Peyer's patch (tissue), 4 donors: ENCODE data around the gene FSTL3. TPM values are rescaled to one million over a fixed set of nuclear protein-coding genes. Genes with fewer than 3 reads are reported as not detected.

Source experiments
- DNase-seq, 3 donors: peaks; one replicate each; pipeline ENCODE4 v3.0.0-alpha.2; 2017 to 2019
- H3K27ac ChIP-seq, 4 donors: fragments of 200-600 bp; sonication (generic); one replicate each; pipeline ENCODE4 v1.5.1; 2016 to 2019
- H3K27me3 ChIP-seq, 2 donors: fragments of 200-600 bp; sonication (generic); one replicate each; pipeline ENCODE4 v1.5.1; 2019
- H3K36me3 ChIP-seq, 3 donors: fragments of 200-600 bp; sonication (generic); one replicate each; pipeline ENCODE4 v1.5.1; 2016 to 2019
- H3K4me1 ChIP-seq, 4 donors: fragments of 200-600 bp; sonication (generic); one replicate each; pipeline ENCODE4 v1.5.1; 2016 to 2019
- H3K4me3 ChIP-seq, 4 donors: fragments of 200-600 bp; sonication (generic); 1 replicate in 3 of 4; 2 replicates in 1 of 4; pipeline ENCODE4 v1.5.1; 2016 to 2019; ENCODE audit warnings: mild to moderate bottlenecking in 1 of 4
- H3K9me3 ChIP-seq, 4 donors: fragments of 200-600 bp; sonication (generic); one replicate each; pipeline ENCODE4 v1.5.1; 2016 to 2019; ENCODE audit warnings: mild to moderate bottlenecking in 1 of 4
- CTCF ChIP-seq, 6 experiments: fragments of 450-650 bp in 4 of 6; fragments of 200-600 bp in 2 of 6; sonication (generic) in 1 of 6; IDR thresholded peaks; one replicate each; pipeline ENCODE4 v1.5.1; 2017 to 2019; ENCODE audit warnings: antibody characterized with exemption in 6 of 6, mild to moderate bottlenecking in 3 of 6, moderate library complexity in 1 of 6
- POLR2A ChIP-seq, 2 donors: fragments of 450-650 bp; IDR thresholded peaks; one replicate each; pipeline ENCODE4 v1.5.1; 2017; ENCODE audit warnings: antibody characterized with exemption in 2 of 2, mild to moderate bottlenecking in 2 of 2, moderate library complexity in 2 of 2
- total RNA-seq, 4 donors: library from RNA; depleted of rRNA; stranded (reverse); fragments of >200 nt; gene quantifications; one replicate each; pipeline ENCODE4 v1.1.0, GENCODE V29; 2016

Gene FSTL3
- total RNA-seq, 4 donors from 2014 or later: 13.8 to 94.9 (median 34.9) TPM

GRCh38 chr19:709965-710571 lies 33.9 kb downstream of the FSTL3 start:
- no peak for DNase-seq
- Histone ChIP-seq H3K4me3 (peak overlapping the region; percentile 32 to 56 (median 46)), H3K27ac (peak overlapping the region; percentile 12 to 77 (median 58)), H3K36me3 (no peaks in the 10 kb centered on the region), H3K4me1 (peaks cover 0 to 5% (median 3%) of the 10 kb centered on the region in 4 donors), H3K27me3 (peaks cover 0 to 16% of the 10 kb centered on the region in 2 donors), H3K9me3 (peaks cover 0 to 6% (median 0%) of the 10 kb centered on the region in 4 donors)
- TF ChIP-seq CTCF (IDR thresholded peaks at IDR 0.05): no peak

DNA sequence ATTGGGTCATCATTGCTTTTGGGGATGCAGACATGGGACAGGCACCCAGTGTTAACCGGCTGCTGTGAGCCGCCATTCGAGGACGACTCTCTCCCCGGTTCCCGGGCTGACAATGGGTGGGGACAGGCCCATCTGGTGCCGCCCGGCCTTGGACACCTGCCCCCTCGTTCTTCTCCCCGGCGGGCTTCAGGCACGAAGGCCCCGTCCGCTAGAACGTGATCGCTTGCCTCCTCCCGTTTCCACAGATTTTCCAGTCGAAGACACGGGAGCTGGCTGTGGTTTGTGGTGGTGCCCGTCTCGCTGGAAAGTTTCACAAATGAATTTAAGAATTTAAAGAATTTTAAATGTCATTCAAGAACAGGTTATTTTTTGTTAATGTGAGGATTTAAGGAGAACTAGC lies 34.6 kb downstream of the FSTL3 start:
- no peak for TF ChIP-seq CTCF (IDR thresholded peaks at IDR 0.05)
- TF ChIP-seq POLR2A (IDR thresholded peaks at IDR 0.05): no peak
- Histone ChIP-seq H3K36me3 (no peaks in the 10 kb centered on the region), H3K4me3 (peak overlapping the region in 1 of 4 donors; percentile 55), H3K27me3 (peaks cover 0 to 16% of the 10 kb centered on the region in 2 donors), H3K9me3 (peaks cover 0 to 11% (median 0%) of the 10 kb centered on the region in 4 donors), H3K27ac (peak overlapping the region in 3 of 4 donors; percentile 46 to 77 (median 70)), H3K4me1 (peaks cover 0 to 5% (median 3%) of the 10 kb centered on the region in 4 donors)
- DNase-seq: no peak

GRCh38 chr19:711254-711653 lies 35.1 kb downstream of the FSTL3 start:
- Histone ChIP-seq H3K27ac (no peak overlapping the region), H3K4me1 (peaks cover 0 to 5% (median 3%) of the 10 kb centered on the region in 4 donors), H3K9me3 (peaks cover 0 to 13% (median 0%) of the 10 kb centered on the region in 4 donors), H3K36me3 (no peaks in the 10 kb centered on the region), H3K4me3 (no peak overlapping the region), H3K27me3 (peaks cover 0 to 16% of the 10 kb centered on the region in 2 donors)
- DNase-seq: no peak
- no peak for TF ChIP-seq POLR2A (IDR thresholded peaks at IDR 0.05)
- TF ChIP-seq CTCF (IDR thresholded peaks at IDR 0.05): no peak

DNA sequence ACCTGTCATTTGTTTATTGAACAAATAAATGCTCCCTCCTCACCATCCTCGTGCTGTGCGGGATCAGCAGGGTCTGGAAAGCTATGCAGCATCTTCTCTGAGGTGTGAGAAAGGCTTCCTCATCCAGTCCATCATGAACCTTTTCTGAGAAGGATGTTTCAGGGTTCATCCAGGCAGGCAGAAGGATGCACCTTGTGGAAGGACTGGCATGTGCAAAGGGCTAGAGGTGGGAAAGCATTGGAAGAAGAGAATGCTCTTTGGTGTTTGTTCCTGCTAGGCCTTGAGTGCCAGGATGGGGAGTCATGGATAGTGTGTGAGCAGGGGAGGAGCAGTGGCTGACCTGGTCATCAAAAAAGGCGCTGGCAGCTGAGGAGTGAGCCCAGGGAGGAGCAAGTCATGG lies 39.2 kb downstream of the FSTL3 start:
- peaks cover 0 to 7% (median 0%) of the 10 kb centered on the region in 4 donors for H3K9me3 ChIP-seq
- peaks cover 0 to 12% of the 10 kb centered on the region in 2 donors for H3K27me3 ChIP-seq
- no peak for TF ChIP-seq CTCF (IDR thresholded peaks at IDR 0.05)
- no peak for TF ChIP-seq POLR2A (IDR thresholded peaks at IDR 0.05)
- H3K4me1 ChIP-seq: no peaks in the 10 kb centered on the region
- no peak overlapping the region for H3K27ac ChIP-seq
- H3K36me3 ChIP-seq: no peaks in the 10 kb centered on the region
- DNase-seq: no peak
- H3K4me3 ChIP-seq: no peak overlapping the region

DNA sequence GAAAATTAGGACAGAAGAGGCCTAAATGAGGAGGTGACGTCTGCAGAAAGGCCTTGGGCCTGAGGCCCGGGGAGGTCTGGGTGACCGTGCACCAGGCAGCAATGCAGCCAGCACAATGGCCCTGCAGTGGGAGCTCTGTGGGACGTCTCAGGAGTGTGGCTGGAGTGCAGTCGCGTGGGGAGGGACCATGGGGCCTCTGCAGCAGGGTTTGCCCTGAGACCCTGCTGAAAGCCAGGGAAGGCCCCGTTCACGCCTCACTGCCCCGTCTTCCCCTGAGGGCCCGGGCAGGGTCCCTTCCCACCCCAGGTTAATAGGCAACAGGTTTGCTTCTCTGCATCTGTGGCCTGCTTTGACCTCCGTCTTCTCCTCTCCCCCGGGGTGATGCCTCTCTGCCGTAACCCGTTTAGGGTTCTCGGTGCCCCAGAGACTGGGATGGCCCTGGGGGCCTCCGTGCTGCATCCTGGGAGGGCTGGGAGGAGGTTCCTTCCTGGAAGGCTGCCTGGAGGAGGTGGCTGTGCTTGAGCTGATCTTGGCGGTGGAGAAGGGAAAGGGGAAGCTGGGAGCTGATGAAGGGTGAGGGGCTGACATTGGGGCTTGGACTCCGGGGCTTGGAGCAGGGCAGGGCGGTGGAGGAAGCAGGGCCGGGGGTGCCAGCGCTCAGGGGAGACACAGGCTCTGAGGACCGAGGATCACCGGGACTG lies 42.2 kb downstream of the FSTL3 start:
- DNase-seq: no peak
- H3K27me3 ChIP-seq: peaks cover 0 to 12% of the 10 kb centered on the region in 2 donors
- TF ChIP-seq POLR2A (IDR thresholded peaks at IDR 0.05) (no peak), CTCF (IDR thresholded peaks at IDR 0.05) (no peak)
- H3K9me3 ChIP-seq: peaks cover 0 to 7% (median 0%) of the 10 kb centered on the region in 4 donors
- no peak overlapping the region for H3K4me3 ChIP-seq
- peak overlapping the region in 1 of 4 donors; percentile 49 for H3K27ac ChIP-seq
- peaks cover 0 to 10% (median 4%) of the 10 kb centered on the region in 4 donors for H3K4me1 ChIP-seq
- H3K36me3 ChIP-seq: no peaks in the 10 kb centered on the region
